HEK293 (cell line): ENCODE results near the gene ZNF70.

Experiments
- CTCF ChIA-PET: fragments of 350-600 bp; formaldehyde crosslinking; extraction: SDS; loops from one replicate; lab custom pipeline; 2021; ENCODE audit warnings: antibody characterized with exemption; lab: Yijun Ruan, JAX
- POLR2A ChIA-PET: fragments of 300-600 bp; formaldehyde crosslinking; extraction: SDS; loops from one replicate; lab custom pipeline; 2020; ENCODE audit warnings: antibody characterized with exemption, inconsistent platforms; lab: Yijun Ruan, JAX
- H3K27ac ChIP-seq: fragments of 200-500 bp; sonication (Bioruptor generic); 2 replicates; pipeline ENCODE4 v1.5.1; 2014; ENCODE audit warnings: low read depth, low read length, control low read depth, inconsistent platforms; ENCODE audit errors: extremely low read depth
- H3K36me3 ChIP-seq, 2 experiments: fragments of 200-500 bp in 1 of 2; sonication (Bioruptor generic) in 1 of 2; 1 replicate in 1 of 2; 2 replicates in 1 of 2; pipeline ENCODE4 v1.5.1; 2014 to 2017; ENCODE audit warnings: inconsistent platforms in 2 of 2, low read length in 2 of 2; ENCODE audit not compliant: control insufficient read depth in 2 of 2, insufficient read depth in 1 of 2
- H3K4me1 ChIP-seq: fragments of 200-500 bp; sonication (Bioruptor generic); 2 replicates; pipeline ENCODE4 v1.5.1; 2014; ENCODE audit warnings: mild to moderate bottlenecking, low read length, inconsistent platforms; ENCODE audit not compliant: control insufficient read depth, insufficient read depth
- H3K4me3 ChIP-seq: 2 replicates; pipeline ENCODE4 v1.5.1; 2011; ENCODE audit warnings: low read depth, mild to moderate bottlenecking, control low read depth, low read length, moderate library complexity
- H3K9me3 ChIP-seq: fragments of 200-500 bp; sonication (Bioruptor generic); 2 replicates; pipeline ENCODE4 v1.5.1; 2014; ENCODE audit warnings: low read depth, low read length, inconsistent platforms; ENCODE audit not compliant: control insufficient read depth, insufficient read depth
- BCL11A ChIP-seq: fragments of 450-650 bp; formaldehyde crosslinking; IDR thresholded peaks from 2 replicates; pipeline ENCODE4 v1.5.1; 2016; ENCODE audit warnings: low read depth, missing biosample characterization, missing genetic modification characterization
- EGR2 ChIP-seq: fragments of 450-650 bp; formaldehyde crosslinking; IDR thresholded peaks from 2 replicates; pipeline ENCODE4 v1.5.1; 2016; ENCODE audit warnings: low read depth, missing biosample characterization, missing genetic modification characterization
- HIC1 ChIP-seq: fragments of 450-650 bp; formaldehyde crosslinking; IDR thresholded peaks from 2 replicates; pipeline ENCODE4 v1.5.1; 2016; ENCODE audit warnings: missing biosample characterization, missing genetic modification characterization
- HOXD13 ChIP-seq: sonication (generic); formaldehyde crosslinking; IDR thresholded peaks from 2 replicates; pipeline ENCODE4 v1.8.0; 2022; ENCODE audit warnings: missing genetic modification reagents, borderline replicate concordance
- KLF1 ChIP-seq: fragments of 450-650 bp; formaldehyde crosslinking; IDR thresholded peaks from 2 replicates; pipeline ENCODE4 v1.5.1; 2016; ENCODE audit warnings: missing biosample characterization, missing genetic modification characterization
- MZF1 ChIP-seq: fragments of 450-650 bp; formaldehyde crosslinking; IDR thresholded peaks from 2 replicates; pipeline ENCODE4 v1.5.1; 2017; ENCODE audit warnings: missing biosample characterization, missing genetic modification characterization, borderline replicate concordance
- SP7 ChIP-seq: fragments of 450-650 bp; formaldehyde crosslinking; IDR thresholded peaks from 2 replicates; pipeline ENCODE4 v1.5.1; 2016; ENCODE audit warnings: missing biosample characterization, missing genetic modification characterization
- TRIM28 ChIP-seq: IDR thresholded peaks from 2 replicates; pipeline ENCODE4 v1.6.1; 2011; ENCODE audit warnings: low read length, control low read depth, borderline replicate concordance
- ZBTB20 ChIP-seq: fragments of 450-650 bp; formaldehyde crosslinking; IDR thresholded peaks from 2 replicates; pipeline ENCODE4 v1.5.1; 2016; ENCODE audit warnings: missing biosample characterization, missing genetic modification characterization
- ZBTB7A ChIP-seq: fragments of 450-650 bp; formaldehyde crosslinking; IDR thresholded peaks from 2 replicates; pipeline ENCODE4 v1.5.1; 2016; ENCODE audit warnings: low read depth, missing biosample characterization, missing genetic modification characterization
- ZNF138 ChIP-seq: fragments of 450-650 bp; formaldehyde crosslinking; IDR thresholded peaks from 2 replicates; pipeline ENCODE4 v1.5.1; 2016; ENCODE audit warnings: missing biosample characterization, missing genetic modification characterization, borderline replicate concordance
- ZNF169 ChIP-seq: fragments of 450-650 bp; formaldehyde crosslinking; IDR thresholded peaks from 2 replicates; pipeline ENCODE4 v1.5.1; 2016; ENCODE audit warnings: missing biosample characterization, missing genetic modification characterization
- ZNF174 ChIP-seq: fragments of 450-650 bp; formaldehyde crosslinking; IDR thresholded peaks from 2 replicates; pipeline ENCODE4 v1.5.0; 2017; ENCODE audit warnings: missing biosample characterization, mild to moderate bottlenecking, missing genetic modification characterization
- ZNF2 ChIP-seq: fragments of 450-650 bp; formaldehyde crosslinking; IDR thresholded peaks from 2 replicates; pipeline ENCODE4 v1.5.1; 2016; ENCODE audit warnings: missing biosample characterization, missing genetic modification characterization
- ZNF335 ChIP-seq: fragments of 450-650 bp; formaldehyde crosslinking; conservative IDR thresholded peaks from 2 replicates; pipeline ENCODE4 v1.5.1; 2016; ENCODE audit warnings: missing biosample characterization, missing genetic modification characterization
- ZNF341 ChIP-seq: fragments of 450-650 bp; formaldehyde crosslinking; IDR thresholded peaks from 2 replicates; pipeline ENCODE4; 2016; ENCODE audit warnings: low read depth, missing biosample characterization, missing genetic modification characterization
- ZNF394 ChIP-seq: fragments of 450-650 bp; formaldehyde crosslinking; IDR thresholded peaks from 2 replicates; pipeline ENCODE4 v1.5.1; 2016; ENCODE audit warnings: missing biosample characterization, missing genetic modification characterization, mild to moderate bottlenecking, moderate library complexity, borderline replicate concordance
- ZNF423 ChIP-seq: fragments of 450-650 bp; formaldehyde crosslinking; IDR thresholded peaks from 2 replicates; pipeline ENCODE4 v1.5.1; 2016; ENCODE audit warnings: missing biosample characterization, missing genetic modification characterization
- ZNF449 ChIP-seq: fragments of 450-650 bp; formaldehyde crosslinking; IDR thresholded peaks from 2 replicates; pipeline ENCODE4 v1.5.1; 2017; ENCODE audit warnings: missing biosample characterization, mild to moderate bottlenecking, missing genetic modification characterization, moderate library complexity
- ZNF518A ChIP-seq: fragments of 450-650 bp; formaldehyde crosslinking; conservative IDR thresholded peaks from 2 replicates; pipeline ENCODE4 v1.5.1; 2016; ENCODE audit warnings: low read depth, missing biosample characterization, missing genetic modification characterization
- ZNF639 ChIP-seq: fragments of 450-650 bp; formaldehyde crosslinking; IDR thresholded peaks from 2 replicates; pipeline ENCODE4 v1.5.1; 2016; ENCODE audit warnings: missing biosample characterization, missing genetic modification characterization
- ZNF660 ChIP-seq: fragments of 450-650 bp; IDR thresholded peaks from 2 replicates; pipeline ENCODE4 v1.5.1; 2018; ENCODE audit warnings: missing biosample characterization, mild to moderate bottlenecking, missing genetic modification characterization
- ZNF670 ChIP-seq: fragments of 450-650 bp; formaldehyde crosslinking; IDR thresholded peaks from 2 replicates; pipeline ENCODE4 v1.5.1; 2016; ENCODE audit warnings: missing biosample characterization, missing genetic modification characterization, low read depth
- ZNF76 ChIP-seq: fragments of 450-650 bp; formaldehyde crosslinking; IDR thresholded peaks from 2 replicates; pipeline ENCODE4; 2016; ENCODE audit warnings: low read depth, missing biosample characterization, missing genetic modification characterization, borderline replicate concordance
- ZNF777 ChIP-seq: fragments of 450-650 bp; formaldehyde crosslinking; IDR thresholded peaks from 2 replicates; pipeline ENCODE4 v1.5.1; 2017; ENCODE audit warnings: missing biosample characterization, missing genetic modification characterization, borderline replicate concordance

ZNF70 gene

GRCh38 chr22:23787910-23788309, 37.0 kb upstream of the ZNF70 start:
- no peak overlapping the region for H3K27ac ChIP-seq
- POLR2A ChIA-PET: interaction anchor here (0.6 to 2.0 kb wide), 7 partner anchors 10 to 70 kb away, joined by 3 to 7 read pairs (median 4); partner anchors contain the start of genes CHCHD10, DERL3 and SLC2A11
- peak; percentile 17 for TF ChIP-seq ZNF335 (tag by site-specific recombination)
- TF ChIP-seq ZNF76 (tag by site-specific recombination): no peak
- 0 out of 2 replicates have a peak, but pooled peaks have one; percentile 13 for TF ChIP-seq KLF1 (tag by site-specific recombination)
- TF ChIP-seq, all 188 proteins: peak for 2
- Histone ChIP-seq H3K4me1 (peaks cover 9% of the 10 kb centered on the region), H3K36me3 (peaks cover 7 to 25% of the 10 kb centered on the region in 2 experiments), H3K9me3 (no peaks in the 10 kb centered on the region), H3K4me3 (peak overlapping the region; percentile 68)
- CTCF ChIA-PET: interaction anchor here (0.6 to 1.7 kb wide), 2 partner anchors 13 to 19 kb away, joined by 5 to 6 read pairs; no protein-coding TSS in a partner anchor

GRCh38 chr22:23787600-23787896, 36.6 kb upstream of the ZNF70 start:
- ChIA-PET CTCF (interaction anchor here (1.7 kb wide), 1 partner anchor 19 kb away, joined by 6 read pairs; no protein-coding TSS in a partner anchor), POLR2A (interaction anchor here (0.5 to 1.4 kb wide), 6 partner anchors 9 to 70 kb away, joined by 3 to 6 read pairs (median 4); partner anchors contain the start of genes DERL3 and SLC2A11)
- H3K4me1 ChIP-seq: peaks cover 9% of the 10 kb centered on the region
- peaks cover 4 to 21% of the 10 kb centered on the region in 2 experiments for H3K36me3 ChIP-seq
- H3K27ac ChIP-seq: peak overlapping the region; percentile 99
- H3K4me3 ChIP-seq: peak overlapping the region; percentile 68
- no peaks in the 10 kb centered on the region for H3K9me3 ChIP-seq
- TF ChIP-seq ZNF660 (tag by site-specific recombination) (no peak), ZNF518A (tag by site-specific recombination) (no peak), ZNF2 (tag by site-specific recombination) (peak; percentile 23; the same call in 1 of the 2 replicates), ZNF423 (tag by site-specific recombination) (no peak), ZNF174 (no peak), ZNF341 (no peak), EGR2 (no peak), TRIM28 (no peak), ZBTB20 (tag by site-specific recombination) (peak; percentile 70; the same call in 1 of the 2 replicates), SP7 (no peak), ZNF639 (tag by site-specific recombination) (no peak), BCL11A (tag by site-specific recombination) (no peak), ZNF670 (tag by site-specific recombination) (no peak), ZBTB7A (tag by site-specific recombination) (no peak), MZF1 (no peak), ZNF138 (tag by site-specific recombination) (no peak), HIC1 (tag by site-specific recombination) (no peak), HOXD13 (CRISPR knock-in tag) (no peak), ZNF449 (tag by site-specific recombination) (no peak), ZNF394 (no peak), ZNF777 (tag by site-specific recombination) (no peak), ZNF169 (tag by site-specific recombination) (no peak)
